HUES6 (cell line): ENCODE results near the gene MIB1.

Experiments
- H3K27ac ChIP-seq: 2 replicates; pipeline ENCODE4 v1.7.0; 2013; ENCODE audit warnings: low read depth, mild to moderate bottlenecking, low read length, inconsistent platforms
- H3K27me3 ChIP-seq: 2 replicates; pipeline ENCODE4 v1.6.1; 2013; ENCODE audit warnings: low read length; ENCODE audit not compliant: control insufficient read depth, insufficient read depth
- H3K36me3 ChIP-seq: 2 replicates; pipeline ENCODE4 v1.6.1; 2013; ENCODE audit warnings: low read length; ENCODE audit not compliant: control insufficient read depth, insufficient read depth
- H3K4me1 ChIP-seq: 2 replicates; pipeline ENCODE4 v1.6.1; 2013; ENCODE audit warnings: low read length; ENCODE audit not compliant: control insufficient read depth, insufficient read depth
- H3K4me3 ChIP-seq: 2 replicates; pipeline ENCODE4 v1.5.1; 2013; ENCODE audit warnings: low read depth, low read length
- H3K9ac ChIP-seq: one replicate; pipeline ENCODE4 v1.6.1; 2013; ENCODE audit warnings: mild to moderate bottlenecking, low read length
- H3K9me3 ChIP-seq: 2 replicates; pipeline ENCODE4 v1.6.1; 2013; ENCODE audit warnings: low read depth, low read length; ENCODE audit not compliant: control insufficient read depth, insufficient read depth

Gene MIB1

DNA sequence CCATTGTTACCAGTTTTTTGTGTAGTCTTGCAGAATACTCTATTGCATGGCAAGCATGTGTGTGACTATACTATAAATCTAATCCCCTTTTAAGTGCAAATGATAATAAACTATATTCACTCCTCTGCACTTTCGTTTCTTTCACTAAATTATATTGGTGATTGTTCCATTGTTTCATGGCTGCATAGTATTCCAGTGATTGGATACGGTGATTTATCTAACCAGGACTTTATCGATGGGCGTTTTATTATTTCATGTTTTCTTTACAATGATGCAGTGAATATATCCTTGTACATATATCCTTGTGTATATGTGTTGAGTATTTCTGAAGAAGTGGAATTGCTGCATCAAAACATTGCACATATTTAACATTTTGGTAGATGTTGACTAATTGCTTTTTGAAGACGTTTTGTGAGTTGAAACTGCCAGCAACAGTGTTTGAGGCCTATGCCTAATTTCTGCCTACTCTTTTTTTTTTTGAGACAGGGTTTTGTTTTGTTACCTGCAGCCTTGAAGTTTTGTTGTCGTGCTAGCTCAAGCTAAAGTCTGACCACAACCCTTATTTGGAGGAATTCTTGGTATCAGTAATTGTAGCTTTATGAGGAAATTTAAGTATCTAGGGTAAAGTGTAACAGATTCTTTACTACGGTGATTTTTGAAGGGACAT, 2.7 kb downstream of the MIB1 start:
- Histone ChIP-seq H3K9ac (no peak overlapping the region), H3K36me3 (no peaks in the 10 kb centered on the region), H3K4me1 (peaks cover 23% of the 10 kb centered on the region)

DNA sequence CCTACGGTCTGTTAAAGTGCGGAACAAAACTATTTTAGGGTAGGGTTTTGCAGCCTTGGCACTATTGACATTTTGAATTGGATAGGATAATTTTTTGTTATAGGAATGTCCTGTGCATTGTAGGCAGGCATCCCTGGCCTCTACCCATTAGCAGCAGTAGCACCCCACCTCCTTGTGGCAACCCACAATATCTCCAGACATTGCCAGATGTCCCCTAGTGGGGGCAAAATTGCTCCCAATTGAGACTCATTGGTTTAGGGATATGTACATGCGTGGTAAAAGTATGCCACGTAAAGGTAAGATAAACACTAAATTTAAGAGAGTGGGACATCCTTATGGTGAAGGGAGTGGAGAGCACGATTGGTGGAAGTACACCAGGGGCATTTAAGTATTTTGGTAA, 4.6 kb downstream of the MIB1 start:
- H3K27ac ChIP-seq: no peak overlapping the region
- H3K9ac ChIP-seq: no peak overlapping the region
- no peaks in the 10 kb centered on the region for H3K36me3 ChIP-seq
- no peaks in the 10 kb centered on the region for H3K27me3 ChIP-seq
- no peak overlapping the region for H3K4me3 ChIP-seq
- peaks cover 18% of the 10 kb centered on the region for H3K4me1 ChIP-seq
- no peaks in the 10 kb centered on the region for H3K9me3 ChIP-seq

More for the DNA sequence above, 2.7 kb downstream of the MIB1 start:
- no peaks in the 10 kb centered on the region for H3K9me3 ChIP-seq
- no peak overlapping the region for H3K27ac ChIP-seq
- H3K27me3 ChIP-seq: no peaks in the 10 kb centered on the region
- peak overlapping the region; percentile 25; the same call in 1 of the 2 replicates for H3K4me3 ChIP-seq

DNA sequence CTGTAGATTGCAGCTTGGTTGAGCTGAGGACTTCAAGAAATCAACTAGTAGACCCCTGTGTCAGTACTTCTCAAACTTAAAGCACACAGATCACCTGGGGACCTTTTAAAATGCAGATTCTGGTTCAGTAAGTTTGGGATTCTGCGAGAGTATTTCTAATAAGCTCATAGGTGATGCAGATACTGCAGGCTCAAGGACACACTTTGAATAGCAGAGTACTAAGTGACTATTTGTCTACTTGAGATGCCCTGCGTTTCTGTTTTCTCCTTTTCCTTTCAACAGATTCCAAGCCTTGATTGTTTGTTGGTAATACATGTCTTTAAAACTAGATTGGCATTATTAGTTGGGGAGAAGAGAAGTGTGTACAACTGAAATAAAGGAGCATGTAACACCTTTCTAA, 6.7 kb downstream of the MIB1 start:
- H3K4me1 ChIP-seq: peaks cover 16% of the 10 kb centered on the region
- no peaks in the 10 kb centered on the region for H3K27me3 ChIP-seq
- H3K9ac ChIP-seq: no peak overlapping the region
- H3K36me3 ChIP-seq: no peaks in the 10 kb centered on the region
- H3K27ac ChIP-seq: 0 out of 2 replicates have a peak overlapping the region, but pooled peaks have one; percentile 7
- no peak overlapping the region for H3K4me3 ChIP-seq
- no peaks in the 10 kb centered on the region for H3K9me3 ChIP-seq

DNA sequence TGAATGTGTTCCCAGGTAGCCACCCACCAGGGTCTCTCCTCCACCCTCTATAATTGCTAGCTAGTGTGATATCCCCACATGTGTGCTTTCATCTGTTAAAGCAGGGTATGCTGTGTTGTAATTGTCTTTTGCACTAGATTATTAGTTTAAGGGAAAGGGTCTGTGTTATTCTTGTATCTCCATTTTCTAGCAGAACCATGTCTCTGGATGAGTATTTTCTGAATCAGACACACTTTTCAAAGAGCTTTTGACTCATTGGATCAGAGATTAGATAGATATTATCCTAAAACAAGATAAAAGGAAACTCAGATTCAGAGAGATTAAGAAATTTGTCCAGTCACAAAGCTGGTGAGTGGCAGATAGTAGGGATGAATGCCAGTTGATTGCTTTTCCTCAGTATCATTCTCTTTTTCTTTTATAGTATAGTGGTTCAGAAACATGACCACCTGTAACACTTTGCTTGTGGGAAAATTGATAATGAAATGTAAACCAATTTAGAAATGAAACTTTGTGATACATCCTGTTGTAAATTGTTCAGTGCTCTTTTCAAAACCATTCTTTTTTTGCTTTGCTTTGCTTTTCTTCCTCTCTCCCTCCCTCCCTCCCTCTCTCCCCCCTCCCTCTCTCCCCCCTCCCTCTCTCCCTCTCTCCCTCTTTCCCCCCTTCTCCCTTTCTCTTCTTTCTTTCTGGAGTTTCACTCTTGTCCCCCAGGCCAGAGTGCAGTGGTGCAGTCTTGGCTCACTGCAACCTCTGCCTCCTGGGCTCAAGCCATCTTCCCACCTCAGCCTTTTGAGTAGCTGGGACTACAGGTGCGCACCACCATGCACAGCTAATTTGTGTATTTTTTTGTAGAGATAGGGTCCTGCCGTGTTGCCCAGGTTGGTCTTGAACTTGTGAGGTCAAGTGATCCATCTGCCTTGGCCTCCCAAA, 7.4 kb downstream of the MIB1 start:
- Histone ChIP-seq H3K27me3 (no peaks in the 10 kb centered on the region), H3K9me3 (no peaks in the 10 kb centered on the region), H3K4me3 (no peak overlapping the region), H3K4me1 (peaks cover 16% of the 10 kb centered on the region), H3K36me3 (no peaks in the 10 kb centered on the region), H3K27ac (no peak overlapping the region), H3K9ac (no peak overlapping the region)

DNA sequence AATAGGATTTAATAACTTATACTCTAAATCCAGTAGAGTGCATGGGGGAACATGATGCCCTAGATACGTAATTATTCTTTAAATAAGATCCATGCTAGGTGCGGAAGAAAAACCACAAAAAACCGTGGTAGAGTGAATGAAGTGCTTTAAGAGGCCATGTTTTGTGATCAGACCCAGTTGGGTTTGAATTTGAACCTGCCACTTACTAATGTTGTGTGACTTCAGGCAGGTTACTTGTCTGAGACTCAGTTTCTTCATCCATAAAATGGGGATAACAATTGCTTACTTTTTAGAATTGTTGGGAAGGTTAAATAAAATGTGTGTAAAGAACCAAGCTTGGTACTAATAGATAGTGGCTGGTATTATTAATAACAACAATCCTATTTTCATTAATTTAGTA, 17.2 kb downstream of the MIB1 start:
- Histone ChIP-seq H3K27me3 (no peaks in the 10 kb centered on the region), H3K27ac (no peak overlapping the region), H3K4me1 (peaks cover 12% of the 10 kb centered on the region), H3K36me3 (no peaks in the 10 kb centered on the region), H3K9me3 (no peaks in the 10 kb centered on the region), H3K9ac (no peak overlapping the region), H3K4me3 (no peak overlapping the region)

DNA sequence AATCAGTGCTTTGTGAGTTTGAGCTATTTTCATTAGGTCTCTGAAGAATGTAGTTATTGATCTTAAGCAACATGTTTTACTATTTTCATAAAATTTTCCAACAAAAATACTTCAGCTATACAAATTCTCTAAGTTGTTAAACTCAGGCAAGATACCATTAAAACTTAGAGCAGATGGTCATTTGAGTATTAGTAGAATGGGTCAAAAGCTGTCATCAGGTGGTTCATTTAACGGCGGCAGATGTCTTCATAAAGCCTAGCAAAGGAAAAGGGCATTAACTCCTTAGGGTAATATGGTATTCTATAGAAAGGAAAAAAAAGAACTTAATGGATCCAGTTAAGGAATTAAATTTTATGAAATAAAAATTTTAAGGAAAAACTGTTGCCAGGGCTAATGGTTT, 19.2 kb downstream of the MIB1 start:
- no peaks in the 10 kb centered on the region for H3K9me3 ChIP-seq
- peaks cover 17% of the 10 kb centered on the region for H3K4me1 ChIP-seq
- no peak overlapping the region for H3K27ac ChIP-seq

DNA sequence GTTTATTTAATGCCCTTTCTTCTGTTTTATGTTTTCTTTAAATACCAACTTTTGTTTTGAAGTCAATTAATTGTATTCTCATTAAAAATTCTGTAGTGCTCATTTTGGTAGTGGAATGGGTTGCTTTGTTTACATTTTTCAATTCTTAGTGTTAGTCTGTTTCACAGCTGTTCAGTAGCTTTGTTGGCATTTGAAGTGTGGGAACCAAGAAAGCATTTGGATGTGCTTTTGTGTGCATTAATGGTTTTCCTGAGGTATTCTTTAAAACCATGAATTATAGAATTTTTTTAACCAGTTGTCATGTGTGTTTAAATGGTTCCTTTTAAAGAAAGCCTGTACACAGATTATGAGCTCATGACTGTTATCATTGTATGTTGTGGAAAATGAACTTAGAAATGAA, 19.7 kb downstream of the MIB1 start:
- peaks cover 1% of the 10 kb centered on the region; the same call in 1 of the 2 replicates for H3K36me3 ChIP-seq
- no peaks in the 10 kb centered on the region for H3K9me3 ChIP-seq
- H3K4me1 ChIP-seq: peaks cover 17% of the 10 kb centered on the region
- no peaks in the 10 kb centered on the region for H3K27me3 ChIP-seq
- H3K4me3 ChIP-seq: no peak overlapping the region
- H3K27ac ChIP-seq: no peak overlapping the region
- H3K9ac ChIP-seq: no peak overlapping the region

More for the DNA sequence above, 19.2 kb downstream of the MIB1 start:
- no peak overlapping the region for H3K9ac ChIP-seq
- no peak overlapping the region for H3K4me3 ChIP-seq
- no peaks in the 10 kb centered on the region for H3K27me3 ChIP-seq
- H3K36me3 ChIP-seq: no peaks in the 10 kb centered on the region

DNA sequence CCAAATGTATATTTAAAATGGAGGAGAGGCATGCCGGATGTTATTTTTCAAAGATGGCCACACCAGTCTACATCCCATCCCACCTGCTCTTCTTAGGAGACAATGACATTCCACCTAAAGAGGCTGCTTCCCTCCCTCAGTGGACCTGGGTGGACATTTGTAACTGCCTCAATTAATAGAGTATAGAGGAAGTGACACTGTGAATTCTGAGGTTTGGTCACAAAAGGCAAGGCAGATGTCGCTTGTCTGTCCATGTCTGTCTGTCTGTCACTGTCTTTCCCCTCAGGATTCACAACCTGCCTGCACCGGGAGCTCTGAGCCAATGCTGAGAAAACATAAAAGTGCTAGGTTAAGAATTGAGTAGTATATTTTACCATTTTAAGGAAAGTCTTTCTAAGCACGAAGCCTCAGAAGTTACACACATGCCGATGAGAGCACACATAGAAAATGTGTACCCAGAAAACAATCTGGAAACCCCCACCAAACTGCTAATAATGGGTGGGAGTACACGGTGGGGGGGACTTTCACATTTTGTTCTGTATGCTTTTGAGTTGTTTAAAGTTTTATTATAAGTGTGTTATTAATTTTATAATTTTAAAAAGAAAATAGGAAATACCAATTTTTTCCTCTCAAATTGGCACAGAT, 21.0 kb downstream of the MIB1 start:
- H3K9me3 ChIP-seq: no peaks in the 10 kb centered on the region
- H3K27me3 ChIP-seq: no peaks in the 10 kb centered on the region
- H3K4me1 ChIP-seq: peaks cover 17% of the 10 kb centered on the region
- H3K36me3 ChIP-seq: peaks cover 14% of the 10 kb centered on the region
- H3K27ac ChIP-seq: no peak overlapping the region
- no peak overlapping the region for H3K4me3 ChIP-seq
- H3K9ac ChIP-seq: no peak overlapping the region

DNA sequence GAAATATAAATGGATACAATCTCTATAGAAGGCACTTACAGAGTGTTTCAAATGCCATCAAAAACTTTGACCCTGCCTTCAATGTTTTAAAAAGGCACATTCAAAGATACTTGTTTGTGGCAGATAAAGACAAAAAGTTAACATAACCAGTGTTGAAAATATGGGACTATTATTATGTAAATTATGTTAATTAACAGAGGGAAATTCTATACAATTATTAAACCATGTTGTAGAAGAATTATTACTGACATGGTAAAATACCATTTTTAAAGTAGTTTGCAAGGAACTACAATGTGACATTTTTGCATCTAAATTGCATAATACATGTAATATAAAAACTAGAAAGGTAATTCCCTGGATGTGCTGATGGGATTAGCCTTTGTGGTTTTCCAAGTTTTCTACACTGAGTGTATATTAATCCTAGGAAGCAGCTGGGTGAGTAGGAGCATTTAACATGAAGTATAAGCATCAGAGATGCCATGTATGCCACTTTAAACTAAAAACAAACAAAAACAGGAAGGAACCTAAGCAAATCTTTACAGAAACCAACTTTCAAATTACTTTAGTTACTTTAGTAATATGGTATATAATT, 21.7 kb downstream of the MIB1 start:
- Histone ChIP-seq H3K4me3 (no peak overlapping the region), H3K27me3 (no peaks in the 10 kb centered on the region), H3K9me3 (no peaks in the 10 kb centered on the region), H3K36me3 (peaks cover 21% of the 10 kb centered on the region), H3K4me1 (peaks cover 17% of the 10 kb centered on the region), H3K27ac (no peak overlapping the region), H3K9ac (no peak overlapping the region)

DNA sequence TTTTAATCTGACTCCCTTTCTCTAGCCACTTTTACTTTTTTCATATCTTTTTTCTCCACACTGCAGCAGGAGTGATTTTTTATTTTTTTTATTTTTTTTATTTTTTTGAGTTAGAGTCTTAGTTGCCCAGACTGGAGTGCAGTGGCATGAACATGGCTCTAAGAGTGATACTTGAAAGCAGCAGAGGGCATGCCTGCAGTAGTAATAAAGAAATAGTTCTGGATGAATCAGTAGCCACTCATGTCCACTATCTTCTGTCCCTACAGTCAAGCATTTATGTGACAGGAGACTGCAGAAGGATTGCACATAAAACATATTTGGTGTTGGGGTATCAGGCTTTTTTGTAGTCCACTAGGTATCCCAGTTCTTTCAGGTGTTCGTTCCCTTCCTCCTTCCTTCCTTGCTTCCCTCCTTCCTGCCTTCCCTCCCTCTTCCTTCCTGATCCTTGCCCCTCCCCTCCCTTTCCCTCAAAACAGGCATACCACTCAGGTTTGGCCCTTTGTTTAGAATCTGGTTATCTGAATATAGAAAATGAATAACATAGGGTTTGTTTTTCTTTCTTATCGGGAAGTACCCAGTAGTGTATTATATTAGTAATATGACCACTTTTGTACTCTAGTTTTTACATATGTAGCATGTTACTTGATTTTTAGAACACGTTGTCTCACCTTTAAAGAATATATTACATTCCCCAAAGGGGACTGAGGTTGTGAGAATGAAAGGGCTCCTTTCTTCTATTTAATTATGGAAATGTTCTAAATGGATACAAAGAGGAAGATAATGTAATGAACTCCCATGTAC, 23.5 kb downstream of the MIB1 start:
- H3K27ac ChIP-seq: no peak overlapping the region
- peaks cover 35% of the 10 kb centered on the region for H3K36me3 ChIP-seq
- peaks cover 17% of the 10 kb centered on the region for H3K4me1 ChIP-seq
- no peak overlapping the region for H3K4me3 ChIP-seq
- no peak overlapping the region for H3K9ac ChIP-seq
- H3K9me3 ChIP-seq: no peaks in the 10 kb centered on the region
- no peaks in the 10 kb centered on the region for H3K27me3 ChIP-seq
